ENCODE data around the gene FAM168B.
"Not testable (repeated sequence)": the region's sequence is repeated elsewhere in the genome, so short reads cannot be mapped to it uniquely, and the experiment has no call there.

Gene FAM168B

DNA sequence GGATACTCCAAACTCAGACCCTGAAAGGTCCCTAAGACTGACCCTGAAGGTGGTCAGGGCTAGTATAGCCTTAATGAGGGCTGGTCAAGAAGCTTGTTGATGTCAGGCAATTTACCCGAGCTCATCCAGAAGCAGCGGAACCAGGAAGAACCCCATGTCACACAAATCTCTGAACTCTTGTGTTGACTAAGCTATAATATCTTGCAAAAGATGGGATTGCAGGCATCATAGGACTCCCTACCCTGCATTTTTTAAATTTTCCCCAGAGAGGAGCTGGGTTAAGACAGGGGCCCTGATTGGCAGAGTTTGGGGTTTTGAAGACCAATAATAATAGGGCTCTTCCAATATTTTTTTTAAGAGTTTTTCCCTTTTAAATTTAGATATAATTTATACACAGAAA is 9.9 kb upstream of the FAM168B start:
- no peak for DNase-seq (ENCODE audit: low read depth in 3 of 3)

DNA sequence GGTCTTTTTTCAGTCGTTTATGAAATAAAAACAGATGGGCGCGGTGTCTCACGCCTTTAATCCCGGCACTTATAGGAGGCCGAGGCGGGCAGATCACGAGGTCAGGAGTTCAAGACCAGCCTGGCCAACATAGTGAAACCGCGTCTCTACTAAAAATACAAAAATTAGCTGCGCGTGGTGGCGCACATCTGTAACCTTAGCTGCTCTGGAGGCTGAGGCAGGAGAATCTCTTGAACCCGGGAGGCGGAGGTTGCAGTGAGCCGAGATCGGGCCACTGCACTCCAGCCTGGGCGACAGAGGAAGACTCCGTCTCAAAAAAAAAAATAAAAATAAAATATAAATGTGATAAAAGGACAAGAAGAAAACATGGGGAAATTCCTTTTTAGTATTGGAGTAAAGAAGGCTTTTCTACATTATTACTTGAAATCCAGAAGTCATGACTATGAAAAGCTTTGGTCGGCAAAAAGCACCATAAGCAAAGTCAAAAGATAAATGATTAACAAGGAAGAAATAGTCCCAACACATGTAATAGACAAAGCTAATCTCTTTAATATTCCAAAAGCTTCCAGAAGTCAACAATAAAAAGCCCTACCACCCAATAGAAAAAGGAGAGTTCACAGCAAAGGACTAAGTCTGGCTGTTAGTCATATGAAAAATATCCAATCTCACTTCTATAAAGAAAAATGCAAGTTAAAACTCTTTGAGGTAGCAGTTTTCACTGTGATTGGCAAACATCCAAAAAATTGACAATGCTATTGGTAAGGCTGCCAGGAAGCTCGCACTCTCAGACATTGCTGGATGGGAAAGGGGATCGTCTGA is 1.4 kb upstream of the FAM168B start:
- DNase-seq (ENCODE audit: low read depth in 3 of 3), result no peak

DNA sequence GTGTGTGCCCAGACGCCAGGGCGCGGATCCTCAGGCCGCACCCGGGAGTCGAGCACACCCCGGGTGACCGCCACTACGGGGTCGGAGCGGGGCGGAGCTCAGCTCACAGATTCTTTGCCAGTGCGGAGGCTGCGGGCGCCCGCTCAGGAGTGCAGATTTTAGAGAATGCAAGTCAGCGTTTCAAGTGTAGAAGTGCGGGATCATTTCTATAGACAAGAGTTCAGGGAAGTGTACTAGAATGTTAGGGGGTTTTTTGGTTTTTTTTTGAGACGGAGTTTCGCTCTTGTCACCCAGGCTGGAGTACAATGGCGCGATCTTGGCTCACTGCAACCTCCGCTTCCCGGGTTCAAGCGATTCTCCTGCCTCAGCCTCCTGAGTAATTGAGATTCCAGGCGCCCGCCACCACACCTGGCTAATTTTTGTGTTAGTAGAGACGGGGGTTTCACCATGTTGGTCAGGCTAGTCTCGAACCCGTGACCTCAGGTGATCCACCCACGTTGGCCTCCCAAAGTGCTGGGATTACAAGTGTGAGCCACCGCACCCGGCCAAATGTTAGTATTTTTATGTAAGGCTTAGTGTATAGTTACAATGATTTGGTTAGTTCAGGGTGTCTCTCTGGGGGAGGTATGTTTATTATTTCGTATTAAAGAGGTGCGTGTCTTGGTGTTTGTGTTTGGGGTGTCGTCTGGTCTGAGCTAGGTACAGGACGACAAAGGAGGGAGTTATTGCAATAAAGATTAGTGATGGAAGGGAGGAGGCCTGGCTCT is 619 bp upstream of the FAM168B start:
- DNase-seq (ENCODE audit: low read depth in 3 of 3), result peak in 1 of 3 donors; percentile 4

DNA sequence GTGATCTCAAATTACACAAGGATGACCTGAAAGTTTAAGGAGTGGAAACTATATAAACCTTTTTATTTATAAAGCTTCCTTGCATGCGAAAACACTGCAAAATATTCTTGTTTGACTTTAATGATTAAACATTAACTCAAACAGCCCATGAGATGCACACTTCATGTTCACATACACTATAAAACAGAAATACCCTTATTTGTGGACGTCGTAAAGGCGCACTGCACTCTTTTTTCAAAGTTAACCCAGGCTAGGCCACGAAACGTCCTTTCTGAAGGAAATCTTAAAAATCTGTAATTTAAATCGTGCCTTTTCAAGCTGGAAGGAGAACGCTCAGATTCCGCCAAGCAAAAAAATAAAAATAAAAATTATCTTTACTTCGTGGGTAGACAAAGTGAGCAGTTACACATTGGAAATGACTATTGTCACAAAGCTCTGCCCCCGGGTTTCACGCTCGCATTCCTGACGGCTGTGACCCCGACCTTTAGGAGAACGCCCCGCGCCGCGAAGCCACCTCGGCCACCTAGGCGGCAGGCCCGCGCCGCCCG is 728 bp downstream of the FAM168B start:
- DNase-seq (ENCODE audit: low read depth in 3 of 3), result peak in 1 of 3 donors; percentile 38

DNA sequence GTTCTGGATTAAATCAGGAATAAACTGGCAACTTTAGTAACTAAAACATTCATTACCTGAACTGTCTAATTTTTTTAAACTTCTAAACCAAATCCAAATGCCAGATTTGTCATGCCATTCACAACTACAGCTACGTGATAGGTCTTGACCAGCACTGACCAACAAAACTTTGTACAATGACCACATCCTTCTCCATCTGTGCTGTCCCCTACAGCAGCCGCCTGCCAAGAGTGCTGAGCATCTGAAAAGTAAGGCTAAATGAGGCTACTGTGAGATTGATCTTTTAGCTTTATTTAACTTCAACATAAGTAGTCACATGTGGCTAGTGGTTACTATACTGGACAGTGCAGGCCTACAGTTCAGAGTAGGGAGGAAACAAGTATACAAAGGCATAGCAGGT is 7.6 kb downstream of the FAM168B start:
- no peak for DNase-seq (ENCODE audit: low read depth in 3 of 3)

DNA sequence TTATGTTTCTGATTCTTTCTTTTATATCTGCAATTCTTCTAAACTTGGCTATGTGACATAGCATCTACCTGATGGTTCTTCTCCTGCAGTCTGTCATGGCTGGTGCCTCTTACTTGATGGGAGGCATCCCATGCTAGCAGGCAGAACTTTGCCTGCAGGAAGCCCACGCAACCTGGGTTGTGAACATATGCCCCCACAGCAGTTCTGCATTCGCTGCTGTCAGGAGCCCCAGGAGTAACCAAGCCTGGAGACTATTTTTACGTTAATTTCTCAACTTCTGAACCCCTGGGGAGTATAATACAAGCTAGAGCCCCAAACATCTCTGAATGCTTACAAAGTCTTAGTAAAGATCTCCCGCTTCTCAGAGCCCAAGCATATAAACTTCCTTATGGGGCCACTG is 12.1 kb downstream of the FAM168B start:
- no peak for DNase-seq (ENCODE audit: low read depth in 3 of 3)

DNA sequence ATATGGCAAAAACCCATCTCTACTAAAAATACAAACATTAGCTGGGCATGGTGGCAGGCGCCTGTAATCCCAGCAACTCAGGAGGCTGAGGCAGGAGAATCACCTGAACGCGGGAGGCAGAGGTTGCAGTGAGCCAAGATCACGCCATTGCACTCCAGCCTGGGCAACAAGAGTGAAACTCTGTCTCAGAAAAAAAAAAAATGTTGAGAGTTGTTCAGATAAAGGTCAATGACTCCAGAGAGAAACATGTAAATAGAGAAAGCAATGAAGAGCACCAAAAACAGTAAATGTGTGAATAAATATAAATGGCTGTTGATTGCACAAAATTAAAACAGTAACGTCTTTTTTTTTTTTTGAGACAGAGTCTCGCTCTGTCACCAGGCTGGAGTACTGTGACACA is 13.3 kb downstream of the FAM168B start:
- not testable (repeated sequence) for DNase-seq (ENCODE audit: low read depth in 3 of 3)

DNA sequence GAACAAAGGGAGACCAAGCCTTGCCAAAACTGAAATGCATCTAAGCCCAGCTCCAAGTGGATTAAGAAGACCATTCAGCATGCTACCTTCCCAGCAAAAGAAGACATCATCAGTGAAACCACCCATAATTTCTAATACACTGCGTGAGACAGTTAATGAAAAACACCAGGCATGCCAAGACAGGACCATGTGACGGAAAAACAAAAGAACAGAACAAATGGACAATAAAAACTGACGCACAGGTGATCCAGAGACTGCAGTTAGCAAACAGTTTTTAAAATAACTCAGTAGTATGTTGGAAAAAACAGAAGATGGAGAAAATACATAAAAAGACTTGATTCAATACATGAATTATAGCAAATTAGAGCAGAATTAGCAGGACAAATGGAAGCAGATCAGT is 15.3 kb downstream of the FAM168B start:
- DNase-seq (ENCODE audit: low read depth in 3 of 3), result no peak

DNA sequence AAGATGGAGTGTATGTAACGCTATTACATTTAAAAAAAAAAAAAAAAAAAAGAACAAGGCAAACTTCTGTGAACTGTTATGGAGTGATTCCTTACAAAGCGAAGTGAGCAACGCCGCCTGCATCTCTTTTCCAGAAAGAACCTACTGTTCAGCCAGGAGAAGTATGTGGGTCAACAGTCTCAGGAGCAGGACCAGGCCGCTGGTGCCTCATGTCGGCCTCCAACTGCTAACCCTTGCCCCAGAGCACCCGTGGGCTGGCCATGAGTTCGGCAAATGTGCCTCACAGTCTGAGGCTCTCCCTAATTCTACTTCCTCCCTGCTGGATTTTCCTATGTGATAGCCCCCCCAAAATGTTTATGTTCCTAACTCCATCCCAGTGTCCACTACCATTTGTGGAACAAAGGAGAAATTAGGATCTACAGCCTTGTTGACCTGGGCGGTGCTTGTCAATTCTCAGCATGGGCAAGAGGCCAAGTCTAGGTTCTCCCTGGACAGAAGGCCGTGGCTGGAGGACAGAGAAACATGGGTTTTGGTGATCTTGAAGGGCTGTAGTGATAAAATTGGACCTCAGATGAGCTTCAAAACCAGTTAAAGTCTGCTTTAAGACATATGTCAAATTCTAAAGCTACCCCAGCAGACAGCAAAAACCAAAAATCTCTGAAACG is 15.9 kb downstream of the FAM168B start:
- DNase-seq (ENCODE audit: low read depth in 3 of 3), result no peak

DNA sequence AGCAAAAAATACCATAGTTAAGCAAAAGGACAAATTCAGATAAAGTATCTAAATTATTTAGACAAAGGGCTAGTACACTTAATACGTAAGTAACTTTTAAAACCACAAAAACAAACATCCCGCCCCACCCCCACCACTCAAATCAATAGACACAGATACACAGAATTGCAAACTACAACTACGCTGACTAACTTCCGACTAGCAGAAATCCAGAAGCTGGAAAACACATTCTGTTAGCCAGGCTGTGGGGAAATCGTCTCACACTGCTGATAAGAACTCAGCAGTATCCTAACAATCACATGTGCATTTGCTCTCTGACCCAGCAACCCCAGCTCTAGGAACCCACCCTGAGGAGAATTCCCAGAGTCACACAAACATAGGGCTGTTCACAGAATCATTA is 16.6 kb downstream of the FAM168B start:
- DNase-seq (ENCODE audit: low read depth in 3 of 3), result no peak

DNA sequence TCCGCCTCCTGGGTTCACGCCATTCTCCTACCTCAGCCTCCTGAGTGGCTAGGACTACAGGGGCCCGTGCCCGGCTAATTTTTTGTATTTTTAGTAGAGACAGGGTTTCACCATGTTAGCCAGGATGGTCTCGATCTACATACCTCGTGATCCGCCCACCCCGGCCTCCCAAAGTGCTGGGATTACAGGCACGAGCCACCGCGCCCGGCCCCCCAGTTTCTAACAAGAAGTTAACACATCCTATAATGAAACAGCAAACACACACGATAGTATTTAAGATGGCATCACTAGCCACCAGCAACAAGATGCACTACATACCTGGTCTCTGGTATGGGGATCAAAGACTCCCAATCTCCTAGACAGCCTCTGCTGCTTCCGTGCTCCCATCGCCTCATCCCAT is 17.7 kb downstream of the FAM168B start:
- not testable (repeated sequence) for DNase-seq (ENCODE audit: low read depth in 3 of 3)

DNA sequence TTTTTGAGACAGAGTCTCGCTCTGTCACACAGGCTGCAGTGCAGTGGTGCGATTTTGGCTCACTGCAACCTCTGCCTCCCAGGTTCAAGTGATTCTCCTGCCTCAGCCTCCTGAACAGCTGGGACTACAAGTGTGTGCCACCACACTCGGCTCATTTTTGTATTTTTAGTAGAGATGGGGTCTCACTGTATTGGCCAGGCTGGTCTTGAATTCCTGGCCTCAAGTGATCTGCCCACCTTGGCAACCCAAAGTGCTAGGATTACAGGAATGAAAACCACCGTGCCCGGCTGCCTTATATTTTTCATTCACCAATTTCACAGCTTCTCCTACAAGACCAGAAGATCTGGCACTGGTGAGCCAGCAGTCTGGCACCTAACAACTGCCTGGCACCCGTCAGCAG is 25.1 kb downstream of the FAM168B start:
- DNase-seq (ENCODE audit: low read depth in 3 of 3), result not testable (repeated sequence)

DNA sequence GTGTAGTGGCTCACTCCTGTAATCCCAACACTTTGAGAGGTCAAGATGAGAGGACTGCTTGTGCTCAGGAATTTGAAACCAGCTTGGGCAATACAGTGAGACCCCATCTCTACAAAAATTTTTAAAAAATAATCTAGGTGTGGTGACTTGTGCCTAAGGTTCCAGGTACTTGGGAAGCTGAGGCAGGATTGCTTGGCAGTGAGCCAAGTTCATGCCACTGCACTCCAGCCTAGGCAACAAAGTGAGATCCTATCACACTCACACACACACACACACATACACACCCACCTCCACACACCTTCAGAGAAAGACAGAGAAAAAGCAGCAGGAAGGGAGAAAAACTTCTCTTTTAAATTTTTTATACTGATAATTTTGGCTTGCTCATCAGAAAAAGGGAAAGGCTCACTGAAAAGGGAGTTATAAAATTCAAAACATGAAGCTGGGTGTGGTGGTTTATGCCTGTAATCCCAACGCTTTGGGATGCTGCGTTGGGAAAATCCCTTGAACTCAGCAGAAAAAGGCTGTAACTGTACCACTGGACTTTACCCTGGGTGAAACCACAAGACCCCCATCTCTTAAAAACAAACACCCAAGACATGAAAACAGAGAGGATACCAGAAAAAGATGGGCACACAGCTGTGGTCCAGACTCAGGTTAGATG is 25.7 kb downstream of the FAM168B start:
- no peak for DNase-seq (ENCODE audit: low read depth in 3 of 3)

DNA sequence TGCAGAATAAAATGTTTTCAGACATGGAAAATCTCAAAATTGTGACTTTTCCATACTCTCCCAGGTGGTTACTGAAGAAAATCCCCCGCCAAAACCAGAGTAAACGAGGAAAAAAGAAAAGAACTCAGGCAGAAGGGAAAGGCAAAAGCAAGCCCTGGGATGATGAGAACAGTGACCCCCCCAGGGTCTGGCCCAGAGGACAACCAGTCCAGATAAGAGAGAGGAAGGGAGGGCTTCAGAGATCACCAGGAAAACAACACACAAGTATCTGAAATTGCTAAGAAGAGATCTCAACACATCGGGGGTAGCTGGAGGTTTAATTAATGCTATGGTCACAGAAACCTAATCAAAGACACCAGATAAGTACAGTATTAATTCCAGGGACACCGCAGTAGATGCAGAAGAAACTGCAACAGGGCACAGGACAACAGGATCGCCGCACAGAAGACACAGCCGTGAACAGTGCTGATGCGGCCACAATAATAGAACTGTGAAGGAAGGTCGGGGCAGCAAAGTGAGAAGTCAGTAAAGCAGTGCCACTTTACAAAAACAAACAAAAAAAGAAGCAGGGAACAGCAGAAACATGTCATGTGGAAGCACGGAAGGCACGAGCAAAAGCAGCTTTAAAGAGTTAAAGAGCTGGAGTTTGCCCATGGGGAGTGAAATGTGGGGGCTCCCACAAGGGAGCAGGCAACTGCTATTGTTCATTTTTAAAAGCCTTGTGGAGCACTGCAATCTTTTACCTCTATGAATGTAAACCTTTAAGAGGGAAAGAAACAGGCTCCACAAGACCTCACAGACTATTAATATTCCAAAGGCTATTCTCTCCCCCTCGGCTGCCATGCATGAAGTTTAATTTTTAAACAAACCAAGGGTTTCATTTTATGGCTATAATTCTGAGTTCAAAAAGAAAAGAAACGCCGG is 28.4 kb downstream of the FAM168B start:
- no peak for DNase-seq (ENCODE audit: low read depth in 3 of 3)

DNA sequence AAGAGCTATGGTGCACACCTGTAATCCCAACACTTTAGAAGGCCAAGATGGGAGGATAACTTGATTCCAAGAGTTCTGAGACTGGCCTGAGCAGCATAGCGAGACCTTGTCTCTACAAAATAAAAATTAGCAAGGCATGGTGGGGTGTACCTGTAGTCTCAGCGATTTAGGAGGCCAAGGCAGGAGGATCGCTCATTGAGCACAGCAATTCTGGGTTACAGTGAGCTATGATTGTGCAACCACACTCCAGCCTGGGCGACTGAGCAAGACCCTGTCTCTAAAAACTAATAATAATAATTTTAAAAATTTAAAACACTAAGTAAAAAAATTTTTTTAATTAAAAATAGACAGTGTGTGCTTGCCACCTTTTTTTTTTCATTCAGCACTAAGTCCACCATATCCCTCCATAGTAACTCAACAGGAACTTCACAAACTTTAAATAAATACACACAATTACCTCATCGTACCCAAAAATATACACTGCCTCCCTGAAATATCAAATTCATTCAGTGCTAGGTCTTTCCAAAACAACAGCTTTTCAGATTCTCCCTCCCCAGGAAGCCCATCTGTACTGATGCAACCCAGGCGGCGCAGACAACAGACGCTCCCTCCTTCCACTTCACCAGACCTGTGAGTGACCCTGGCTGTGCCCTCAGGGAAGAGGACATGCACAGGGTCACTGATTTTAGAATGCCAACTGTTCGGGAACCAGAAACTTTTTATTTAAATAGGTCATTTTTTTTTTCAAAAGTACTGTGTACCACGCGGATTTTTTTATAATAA is 29.6 kb downstream of the FAM168B start:
- DNase-seq (ENCODE audit: low read depth in 3 of 3), result no peak

DNA sequence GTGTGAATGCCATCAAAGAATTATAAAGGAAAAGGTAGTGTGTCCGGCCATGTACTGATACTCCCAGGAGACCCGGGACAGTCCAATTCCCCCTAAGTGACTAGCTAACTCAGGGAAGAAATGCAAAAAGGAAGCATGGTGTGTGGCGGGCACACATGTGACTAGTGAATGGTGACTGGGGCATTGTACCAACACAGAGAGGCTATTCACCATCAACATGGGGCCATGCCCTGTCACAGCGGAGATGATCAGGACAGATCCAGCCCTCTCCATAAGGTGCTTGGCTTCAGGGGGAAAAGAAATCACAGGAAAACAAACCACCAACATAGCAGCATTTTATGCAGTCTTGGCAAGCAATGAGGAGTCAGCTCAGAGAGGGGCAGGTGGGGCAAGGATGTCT is 34.3 kb downstream of the FAM168B start:
- DNase-seq (ENCODE audit: low read depth in 3 of 3), result no peak

DNA sequence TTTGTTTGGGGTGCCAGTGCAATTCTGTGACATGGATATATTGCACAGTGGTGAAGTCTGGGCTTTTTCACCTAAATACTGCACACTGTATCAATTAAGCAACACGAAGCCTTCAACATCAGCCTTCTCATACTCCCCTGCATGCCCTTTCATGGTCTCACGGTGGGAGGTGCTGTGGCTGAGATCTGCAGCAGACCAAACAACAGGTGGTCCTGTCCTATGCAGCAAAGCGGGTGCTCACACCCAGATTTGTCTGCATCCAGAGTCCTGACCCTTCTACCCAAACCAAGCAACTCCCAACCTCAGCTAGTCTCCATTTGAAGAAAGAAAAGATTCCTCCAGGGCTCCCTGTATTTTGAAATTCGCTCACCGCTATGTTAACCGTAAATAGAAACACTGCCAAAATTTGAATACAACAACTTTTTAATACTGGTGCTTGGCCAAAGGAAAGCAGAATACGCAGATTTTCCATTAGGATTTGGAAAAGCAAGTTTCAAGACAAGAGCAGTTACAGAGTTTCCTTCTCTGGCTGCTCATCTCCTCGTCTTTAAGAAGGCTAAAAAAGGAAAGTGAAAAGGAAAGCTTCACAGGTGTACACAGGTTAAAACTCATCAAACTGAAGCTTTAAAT is 34.9 kb downstream of the FAM168B start:
- DNase-seq (ENCODE audit: low read depth in 3 of 3), result no peak

DNA sequence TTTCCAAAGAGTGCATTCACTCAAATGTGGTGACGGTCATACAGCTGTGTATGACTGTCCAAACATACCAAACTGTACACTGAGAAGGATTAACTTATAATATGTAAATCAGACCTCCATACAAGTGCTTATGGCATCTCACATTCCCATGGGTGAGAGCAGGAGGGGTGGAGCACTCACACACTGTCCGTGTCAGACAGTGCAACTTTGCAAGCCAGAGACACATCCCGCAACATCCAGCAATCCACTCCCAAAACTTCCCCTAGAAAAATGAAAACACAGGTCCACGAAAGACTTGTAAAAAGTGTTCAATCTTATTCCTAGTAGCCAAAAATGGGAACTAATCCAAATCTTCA is 36.4 kb downstream of the FAM168B start:
- DNase-seq (ENCODE audit: low read depth in 3 of 3), result no peak

DNA sequence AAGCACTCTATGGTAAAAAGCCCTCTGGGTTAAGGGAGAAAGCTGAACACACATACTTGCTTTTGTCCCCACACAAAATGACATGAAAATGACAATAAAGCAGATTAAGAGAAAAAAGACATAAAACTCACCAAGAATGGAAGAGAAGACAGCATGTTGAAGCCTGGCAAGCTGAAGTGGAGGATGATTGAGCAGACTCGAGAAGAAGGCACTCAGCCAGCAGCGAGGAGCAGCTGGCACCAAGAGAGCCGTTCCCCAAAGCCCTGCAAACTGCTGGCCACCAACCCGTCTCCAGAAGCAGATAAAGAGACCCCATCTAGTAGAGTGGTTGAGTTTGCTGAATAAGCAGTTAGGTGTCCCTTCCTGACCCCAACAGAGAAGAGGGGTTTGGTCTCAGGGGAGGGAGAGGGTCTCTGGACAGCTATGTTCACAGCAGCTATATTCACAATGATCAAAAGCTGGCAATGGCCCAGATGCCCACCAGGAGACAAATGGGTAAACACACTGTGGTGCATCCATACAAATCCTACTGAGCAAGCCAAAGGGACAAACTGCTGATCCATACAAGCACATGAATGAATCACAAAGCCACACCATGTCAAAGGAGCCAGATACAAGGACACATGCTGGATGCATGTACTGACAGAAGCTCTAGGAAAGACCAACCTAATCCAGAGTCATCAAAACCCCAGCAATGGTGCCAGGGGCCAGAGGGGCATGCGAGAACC is 36.9 kb downstream of the FAM168B start:
- no peak for DNase-seq (ENCODE audit: low read depth in 3 of 3)

All from stimulated activated CD4-positive, alpha-beta T cell treated with anti-CD3 and anti-CD28 coated beads, TNF-alpha, amount 100 ng/mL, for 48 hours (primary cell).